ENCODE data around the gene APOL1.

- TF ChIP-seq CTCF (IDR thresholded peaks at IDR 0.05), result no peak
- no peak for TF ChIP-seq ZFX (IDR thresholded peaks at IDR 0.05; ENCODE audit: borderline replicate concordance)
Measured at GRCh38 chr22:36227806-36228205, 25.1 kb upstream of the APOL1 start.

Data from 22Rv1 (cell line).